IPS-18a (cell line): ENCODE data around the gene CCT3.

Source experiments
- H3K27ac ChIP-seq: one replicate; pipeline ENCODE4 v1.5.1; 2013; ENCODE audit warnings: low read length
- H3K27me3 ChIP-seq: one replicate; pipeline ENCODE4 v1.6.1; 2013; ENCODE audit warnings: mild to moderate bottlenecking, low read length; ENCODE audit not compliant: control insufficient read depth, insufficient read depth
- H3K36me3 ChIP-seq: one replicate; pipeline ENCODE4 v1.6.1; 2013; ENCODE audit warnings: low read depth, low read length; ENCODE audit not compliant: control insufficient read depth
- H3K4me1 ChIP-seq: one replicate; pipeline ENCODE4 v1.6.1; 2013; ENCODE audit warnings: low read depth, low read length; ENCODE audit not compliant: control insufficient read depth
- H3K4me3 ChIP-seq: one replicate; pipeline ENCODE4 v1.5.1; 2013; ENCODE audit warnings: low read length
- H3K9ac ChIP-seq: one replicate; pipeline ENCODE4 v1.6.1; 2013; ENCODE audit warnings: mild to moderate bottlenecking, low read length, moderate library complexity
- H3K9me3 ChIP-seq: one replicate; pipeline ENCODE4 v1.6.1; 2013; ENCODE audit warnings: low read depth, low read length; ENCODE audit not compliant: control insufficient read depth

Gene CCT3

GRCh38 chr1:156310962-156311361 is 27.1 kb downstream of the CCT3 start:
- H3K9ac ChIP-seq: no peak overlapping the region
- no peaks in the 10 kb centered on the region for H3K9me3 ChIP-seq
- peaks cover 77% of the 10 kb centered on the region for H3K36me3 ChIP-seq
- no peak overlapping the region for H3K4me3 ChIP-seq
- no peaks in the 10 kb centered on the region for H3K4me1 ChIP-seq
- H3K27me3 ChIP-seq: no peaks in the 10 kb centered on the region
- no peak overlapping the region for H3K27ac ChIP-seq

- no peak overlapping the region for H3K27ac ChIP-seq
- H3K27me3 ChIP-seq: no peaks in the 10 kb centered on the region
- no peak overlapping the region for H3K9ac ChIP-seq
- no peaks in the 10 kb centered on the region for H3K9me3 ChIP-seq
- peaks cover 59% of the 10 kb centered on the region for H3K36me3 ChIP-seq
- no peaks in the 10 kb centered on the region for H3K4me1 ChIP-seq
- H3K4me3 ChIP-seq: no peak overlapping the region
These were observed 30.0 kb downstream of the CCT3 start for GRCh38 chr1:156308078-156308477.

GRCh38 chr1:156305215-156305614 is 32.9 kb downstream of the CCT3 start:
- H3K27ac ChIP-seq: no peak overlapping the region
- H3K4me1 ChIP-seq: no peaks in the 10 kb centered on the region
- no peaks in the 10 kb centered on the region for H3K27me3 ChIP-seq
- H3K4me3 ChIP-seq: no peak overlapping the region
- H3K36me3 ChIP-seq: peaks cover 33% of the 10 kb centered on the region
- H3K9me3 ChIP-seq: no peaks in the 10 kb centered on the region
- no peak overlapping the region for H3K9ac ChIP-seq

- Histone ChIP-seq H3K9me3 (no peaks in the 10 kb centered on the region), H3K36me3 (peaks cover 13% of the 10 kb centered on the region), H3K4me3 (no peak overlapping the region), H3K4me1 (no peaks in the 10 kb centered on the region), H3K9ac (no peak overlapping the region), H3K27me3 (no peaks in the 10 kb centered on the region), H3K27ac (no peak overlapping the region)
These were observed 34.9 kb downstream of the CCT3 start for GRCh38 chr1:156303241-156303640.

GRCh38 chr1:156298852-156299357 is 39.2 kb downstream of the CCT3 start, which contains the start of gene VHLL:
VHLL (minus strand) TSS chr1:156299307; CDS start chr1:156299189, 118 bp downstream.
- Histone ChIP-seq H3K36me3 (peaks cover under 1% of the 10 kb centered on the region), H3K27ac (no peak within 1 kb of the TSS), H3K9ac (no peak within 1 kb of the TSS), H3K4me3 (no peak within 1 kb of the TSS), H3K27me3 (no peaks in the 10 kb centered on the region), H3K9me3 (no peaks in the 10 kb centered on the region), H3K4me1 (no peaks in the 10 kb centered on the region)

GRCh38 chr1:156295391-156295947 is 42.6 kb downstream of the CCT3 start, which contains the start of gene GLMP:
GLMP (minus strand) TSS chr1:156295679; CDS start chr1:156295645, 34 bp downstream.
- Histone ChIP-seq H3K9ac (peak within 1 kb of the TSS; percentile 46), H3K4me3 (peak within 1 kb of the TSS; percentile 65), H3K36me3 (no peaks in the 10 kb centered on the region), H3K27me3 (no peaks in the 10 kb centered on the region), H3K9me3 (no peaks in the 10 kb centered on the region), H3K27ac (peak within 1 kb of the TSS; percentile 15), H3K4me1 (no peaks in the 10 kb centered on the region)

DNA sequence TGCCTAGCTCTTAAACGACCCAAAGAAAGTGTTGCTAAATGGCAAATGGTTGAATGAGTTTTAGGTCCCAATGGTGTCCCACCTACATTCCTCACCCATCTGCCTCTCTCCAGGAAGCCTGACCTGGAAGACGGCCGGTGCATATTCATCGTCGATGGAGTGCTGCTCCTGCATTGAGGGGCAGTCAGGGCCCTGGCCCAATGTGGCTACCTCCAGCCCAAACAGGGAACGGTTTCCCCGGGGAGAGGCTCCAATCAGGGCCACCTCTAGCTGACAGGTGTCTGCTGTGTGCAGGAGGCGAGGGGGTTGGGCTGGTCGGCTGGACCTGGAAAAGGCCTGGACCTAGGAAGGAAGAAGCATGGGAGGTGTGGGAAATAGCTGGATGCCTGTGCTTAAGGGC is 44.2 kb downstream of the CCT3 start:
- H3K9me3 ChIP-seq: no peaks in the 10 kb centered on the region
- no peak overlapping the region for H3K9ac ChIP-seq
- H3K4me1 ChIP-seq: no peaks in the 10 kb centered on the region
- H3K4me3 ChIP-seq: no peak overlapping the region
- no peak overlapping the region for H3K27ac ChIP-seq
- no peaks in the 10 kb centered on the region for H3K36me3 ChIP-seq
- no peaks in the 10 kb centered on the region for H3K27me3 ChIP-seq

GRCh38 chr1:156293098-156293434 is 45.0 kb downstream of the CCT3 start:
- Histone ChIP-seq H3K27me3 (no peaks in the 10 kb centered on the region), H3K9me3 (no peaks in the 10 kb centered on the region), H3K9ac (no peak overlapping the region), H3K27ac (no peak overlapping the region), H3K36me3 (no peaks in the 10 kb centered on the region), H3K4me1 (no peaks in the 10 kb centered on the region), H3K4me3 (no peak overlapping the region)

DNA sequence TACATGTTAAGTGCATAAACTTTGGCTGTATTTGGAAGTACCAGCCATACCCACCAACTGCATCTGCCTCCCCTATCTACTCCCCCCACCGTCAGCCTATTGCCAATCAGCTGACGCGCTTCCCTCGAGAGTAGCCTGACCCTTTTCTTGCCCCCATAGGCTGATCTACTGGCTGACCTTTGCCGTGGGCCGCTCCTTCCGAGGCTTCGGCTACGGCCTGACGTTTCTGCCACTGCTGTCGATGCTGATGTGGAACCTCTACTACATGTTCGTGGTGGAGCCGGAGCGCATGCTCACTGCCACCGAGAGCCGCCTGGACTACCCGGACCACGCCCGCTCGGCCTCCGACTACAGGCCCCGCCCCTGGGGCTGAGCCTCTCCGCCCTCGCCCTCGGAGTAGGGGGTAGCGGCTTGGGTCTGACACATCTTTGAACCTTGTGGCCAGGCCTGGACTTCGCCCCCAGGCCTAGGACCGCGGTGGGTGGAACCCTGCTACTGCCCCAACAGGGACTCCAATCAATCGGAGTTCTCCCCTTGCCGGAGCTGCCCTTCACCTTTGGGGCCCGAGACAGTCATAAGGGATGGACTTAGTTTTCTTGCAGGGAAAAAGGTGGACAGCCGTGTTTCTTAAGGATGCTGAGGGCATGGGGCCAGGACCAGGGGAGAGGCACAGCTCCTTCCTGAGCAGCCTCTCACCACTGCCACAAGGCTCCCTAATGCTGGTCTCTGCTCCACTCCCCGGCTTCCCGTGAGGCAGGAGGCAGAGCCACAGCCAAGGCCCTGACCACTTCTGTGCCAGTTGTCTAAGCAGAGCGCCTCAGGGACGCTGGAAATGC is 46.6 kb downstream of the CCT3 start:
- Histone ChIP-seq H3K27ac (no peak overlapping the region), H3K36me3 (no peaks in the 10 kb centered on the region), H3K4me1 (no peaks in the 10 kb centered on the region), H3K4me3 (peak overlapping the region; percentile 68), H3K9ac (peak overlapping the region; percentile 43), H3K27me3 (no peaks in the 10 kb centered on the region), H3K9me3 (no peaks in the 10 kb centered on the region)

DNA sequence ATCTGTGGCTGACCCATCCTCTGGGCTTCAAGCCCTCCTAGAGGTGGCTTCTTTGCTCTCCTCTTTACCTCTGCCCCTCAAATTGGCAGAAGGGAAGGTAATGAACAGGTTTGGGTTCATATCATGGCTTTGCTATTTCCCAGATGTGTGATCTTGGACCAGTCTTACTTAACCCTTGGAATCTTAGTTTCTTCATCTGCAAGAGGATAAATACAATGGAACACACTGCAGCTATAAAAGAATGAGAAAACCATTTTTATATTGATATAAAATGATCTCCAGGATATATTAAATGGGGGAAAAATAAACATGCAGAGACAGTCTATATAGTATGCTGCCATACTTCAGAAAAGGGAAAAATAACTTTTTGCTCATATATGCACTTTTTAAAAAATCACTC is 48.2 kb downstream of the CCT3 start:
- Histone ChIP-seq H3K9me3 (no peaks in the 10 kb centered on the region), H3K27ac (no peak overlapping the region), H3K4me1 (no peaks in the 10 kb centered on the region), H3K9ac (no peak overlapping the region), H3K36me3 (no peaks in the 10 kb centered on the region), H3K27me3 (no peaks in the 10 kb centered on the region), H3K4me3 (no peak overlapping the region)

DNA sequence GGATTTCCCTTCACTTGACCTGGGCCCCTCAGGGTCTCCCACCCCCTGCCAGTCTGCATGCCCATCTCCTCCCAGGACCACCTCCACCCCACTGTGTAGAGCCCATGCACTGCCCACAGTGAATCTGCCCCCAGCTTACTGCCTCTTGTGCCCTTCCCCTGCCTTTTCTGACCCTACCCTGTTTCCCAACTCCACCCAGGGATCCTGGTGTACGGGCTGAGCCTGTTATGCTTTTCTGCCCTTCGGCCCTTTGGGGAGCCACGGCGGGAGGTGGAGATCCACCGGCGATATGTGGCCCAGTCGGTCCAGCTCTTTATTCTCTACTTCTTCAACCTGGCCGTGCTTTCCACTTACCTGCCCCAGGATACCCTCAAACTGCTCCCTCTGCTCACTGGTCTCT is 52.0 kb downstream of the CCT3 start:
- Histone ChIP-seq H3K4me3 (no peak overlapping the region), H3K36me3 (no peaks in the 10 kb centered on the region), H3K4me1 (peaks cover 15% of the 10 kb centered on the region), H3K27me3 (no peaks in the 10 kb centered on the region), H3K9me3 (no peaks in the 10 kb centered on the region), H3K9ac (no peak overlapping the region), H3K27ac (no peak overlapping the region)

DNA sequence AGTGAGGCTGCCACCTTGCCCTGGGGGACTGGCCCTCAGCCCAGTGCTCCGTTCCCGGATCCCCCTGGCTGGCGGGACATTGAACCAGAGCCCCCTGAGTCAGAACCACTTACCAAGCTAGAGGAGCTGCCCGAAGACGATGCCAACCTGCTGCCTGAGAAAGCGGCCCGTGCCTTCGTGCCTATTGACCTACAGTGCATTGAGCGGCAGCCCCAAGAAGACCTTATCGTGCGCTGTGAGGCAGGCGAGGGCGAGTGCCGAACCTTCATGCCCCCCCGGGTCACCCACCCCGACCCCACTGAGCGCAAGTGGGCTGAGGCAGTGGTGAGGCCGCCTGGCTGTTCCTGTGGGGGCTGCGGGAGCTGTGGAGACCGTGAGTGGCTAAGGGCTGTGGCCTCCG is 52.7 kb downstream of the CCT3 start:
- H3K9ac ChIP-seq: no peak overlapping the region

More for the DNA sequence above, 52.7 kb downstream of the CCT3 start:
- no peak overlapping the region for H3K4me3 ChIP-seq
- H3K9me3 ChIP-seq: no peaks in the 10 kb centered on the region
- no peaks in the 10 kb centered on the region for H3K36me3 ChIP-seq
- peaks cover 16% of the 10 kb centered on the region for H3K4me1 ChIP-seq
- H3K27me3 ChIP-seq: no peaks in the 10 kb centered on the region
- no peak overlapping the region for H3K27ac ChIP-seq
